Neutrophil (primary cell): ENCODE data around the gene CLDN18.

ENCODE experiments used
- H3K27ac ChIP-seq: fragments of 200-600 bp; sonication (generic); 2 replicates; pipeline ENCODE4 v1.5.1; 2016; ENCODE audit warnings: mild to moderate bottlenecking, moderate library complexity
- H3K27me3 ChIP-seq: fragments of 200-600 bp; sonication (generic); 2 replicates; pipeline ENCODE4 v1.6.0; 2016; ENCODE audit warnings: mild to moderate bottlenecking
- H3K36me3 ChIP-seq: fragments of 200-600 bp; sonication (generic); 2 replicates; pipeline ENCODE4 v1.5.1; 2017
- H3K4me1 ChIP-seq, 2 experiments: fragments of 200-600 bp in 1 of 2; sonication (generic) in 1 of 2; 1 replicate in 1 of 2; 2 replicates in 1 of 2; pipeline versions ENCODE4 v1.5.1 to v1.6.1; 2013 to 2016; ENCODE audit warnings: low read depth in 1 of 2, low read length in 1 of 2, mild to moderate bottlenecking in 1 of 2, moderate library complexity in 1 of 2; ENCODE audit not compliant: control insufficient read depth in 1 of 2, insufficient read depth in 1 of 2
- H3K4me3 ChIP-seq, 2 experiments: fragments of 200-600 bp in 1 of 2; sonication (generic) in 1 of 2; 1 replicate in 1 of 2; 2 replicates in 1 of 2; pipeline ENCODE4 v1.5.1; 2013 to 2016; ENCODE audit warnings: low read depth in 1 of 2, low read length in 1 of 2, mild to moderate bottlenecking in 1 of 2, moderate library complexity in 1 of 2
- H3K9me3 ChIP-seq: fragments of 200-600 bp; sonication (generic); 2 replicates; pipeline ENCODE4 v1.5.1; 2016
- CTCF ChIP-seq: fragments of 200-600 bp; sonication (generic); IDR thresholded peaks from 2 replicates; pipeline ENCODE4 v1.5.1; 2016; ENCODE audit warnings: antibody characterized with exemption

The CLDN18 gene

GRCh38 chr3:138078901-138079344, 69.0 kb downstream of the CLDN18 start:
- Histone ChIP-seq H3K4me1 (peaks cover 53 to 54% of the 10 kb centered on the region in 2 experiments), H3K36me3 (peaks cover 31% of the 10 kb centered on the region), H3K9me3 (no peaks in the 10 kb centered on the region), H3K27ac (no peak overlapping the region), H3K4me3 (no peak overlapping the region), H3K27me3 (no peaks in the 10 kb centered on the region)
- TF ChIP-seq CTCF: no peak

- Histone ChIP-seq H3K9me3 (no peaks in the 10 kb centered on the region), H3K27me3 (no peaks in the 10 kb centered on the region), H3K27ac (no peak overlapping the region), H3K4me1 (peaks cover 61% of the 10 kb centered on the region in 2 experiments), H3K36me3 (peaks cover 31% of the 10 kb centered on the region), H3K4me3 (no peak overlapping the region)
- no peak for TF ChIP-seq CTCF
Observed at GRCh38 chr3:138079901-138080300, 69.9 kb downstream of the CLDN18 start.

GRCh38 chr3:138081371-138082084, 71.6 kb downstream of the CLDN18 start:
- TF ChIP-seq CTCF: no peak
- H3K27ac ChIP-seq: peak overlapping the region; percentile 79
- H3K4me1 ChIP-seq: peaks cover 61% of the 10 kb centered on the region in 2 experiments
- no peaks in the 10 kb centered on the region for H3K9me3 ChIP-seq
- H3K36me3 ChIP-seq: peaks cover 22% of the 10 kb centered on the region
- no peaks in the 10 kb centered on the region for H3K27me3 ChIP-seq
- peak overlapping the region; percentile 13 to 30 for H3K4me3 ChIP-seq

- Histone ChIP-seq H3K36me3 (peaks cover 18% of the 10 kb centered on the region), H3K4me1 (peaks cover 61% of the 10 kb centered on the region in 2 experiments)
- TF ChIP-seq CTCF: no peak
Observed at GRCh38 chr3:138082085-138082991, 72.4 kb downstream of the CLDN18 start.

DNA sequence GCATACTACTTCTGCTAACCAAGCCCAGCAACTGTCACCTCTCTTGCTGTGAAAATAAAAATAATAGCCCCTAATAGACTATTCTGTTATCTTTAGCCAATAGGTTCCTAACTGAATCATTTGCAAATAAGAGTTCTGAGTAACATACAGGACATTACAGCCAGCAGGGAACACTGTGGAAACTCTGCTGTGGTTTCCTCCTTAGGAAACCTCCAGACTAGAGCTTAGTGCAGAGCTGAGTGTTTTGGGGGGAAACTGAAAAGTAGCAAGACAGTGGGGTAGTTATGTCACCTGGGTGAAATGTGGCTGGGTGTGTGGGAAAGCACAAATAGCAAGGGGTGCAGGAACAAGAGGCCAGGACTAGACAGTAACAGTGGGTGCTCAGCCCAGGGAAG, 73.0 kb downstream of the CLDN18 start:
- Histone ChIP-seq H3K4me3 (peak overlapping the region; percentile 16 to 30), H3K9me3 (no peaks in the 10 kb centered on the region), H3K36me3 (peaks cover 17% of the 10 kb centered on the region), H3K27ac (peak overlapping the region; percentile 79), H3K27me3 (no peaks in the 10 kb centered on the region), H3K4me1 (peaks cover 61% of the 10 kb centered on the region in 2 experiments)
- TF ChIP-seq CTCF: no peak

More at GRCh38 chr3:138082085-138082991, 72.4 kb downstream of the CLDN18 start:
- Histone ChIP-seq H3K27me3 (no peaks in the 10 kb centered on the region), H3K4me3 (peak overlapping the region; percentile 16 to 30), H3K9me3 (no peaks in the 10 kb centered on the region), H3K27ac (peak overlapping the region; percentile 79)
